Sigmoid colon (tissue), 4 donors: Measurements from ENCODE around the gene FTCDNL1.

Experiments
- EP300 ChIP-seq, 4 donors: sonication (generic); formaldehyde crosslinking; IDR thresholded peaks; one replicate each; pipeline ENCODE4 v1.6.1; 2017; ENCODE audit warnings: antibody characterized with exemption in 4 of 4
- POLR2A ChIP-seq, 2 donors: fragments of 450-650 bp; IDR thresholded peaks; one replicate each; pipeline ENCODE4 v1.6.1; 2016; ENCODE audit warnings: antibody characterized with exemption in 2 of 2, mild to moderate bottlenecking in 2 of 2, moderate library complexity in 2 of 2
- POLR2AphosphoS5 ChIP-seq, 4 donors: sonication (generic); formaldehyde crosslinking; IDR thresholded peaks; one replicate each; pipeline ENCODE4 v1.6.1; 2017; ENCODE audit warnings: antibody characterized with exemption in 4 of 4
- TF ChIP-seq, protein P1 (sequence below), 4 experiments: fragments of 450-650 bp in 3 of 4; fragments of 200-600 bp in 1 of 4; IDR thresholded peaks; one replicate each; pipeline ENCODE4 v1.5.1; 2016 to 2019; ENCODE audit warnings: antibody characterized with exemption in 4 of 4, mild to moderate bottlenecking in 3 of 4, moderate library complexity in 2 of 4

DNA sequence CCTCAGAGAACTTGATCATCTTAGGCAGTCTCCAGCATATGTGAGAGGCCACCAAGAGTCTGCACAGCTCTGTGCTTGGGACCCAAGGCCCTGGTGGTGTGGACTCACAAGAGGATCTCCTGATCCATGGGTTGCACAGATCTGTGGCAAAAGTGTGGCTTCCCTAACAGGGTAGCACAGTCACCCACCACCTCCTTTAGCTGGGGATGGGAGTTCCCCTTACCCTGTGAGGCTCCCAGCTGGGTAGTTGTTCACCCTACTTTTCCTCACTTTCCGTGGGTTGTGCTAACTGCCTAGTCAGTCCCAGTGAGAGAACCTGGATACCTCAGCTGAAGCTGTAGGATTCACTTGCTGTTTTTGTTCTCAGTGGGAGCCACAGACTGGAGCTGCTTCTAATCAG lies 123.7 kb downstream of the FTCDNL1 start:
- TF ChIP-seq, protein P1, sequence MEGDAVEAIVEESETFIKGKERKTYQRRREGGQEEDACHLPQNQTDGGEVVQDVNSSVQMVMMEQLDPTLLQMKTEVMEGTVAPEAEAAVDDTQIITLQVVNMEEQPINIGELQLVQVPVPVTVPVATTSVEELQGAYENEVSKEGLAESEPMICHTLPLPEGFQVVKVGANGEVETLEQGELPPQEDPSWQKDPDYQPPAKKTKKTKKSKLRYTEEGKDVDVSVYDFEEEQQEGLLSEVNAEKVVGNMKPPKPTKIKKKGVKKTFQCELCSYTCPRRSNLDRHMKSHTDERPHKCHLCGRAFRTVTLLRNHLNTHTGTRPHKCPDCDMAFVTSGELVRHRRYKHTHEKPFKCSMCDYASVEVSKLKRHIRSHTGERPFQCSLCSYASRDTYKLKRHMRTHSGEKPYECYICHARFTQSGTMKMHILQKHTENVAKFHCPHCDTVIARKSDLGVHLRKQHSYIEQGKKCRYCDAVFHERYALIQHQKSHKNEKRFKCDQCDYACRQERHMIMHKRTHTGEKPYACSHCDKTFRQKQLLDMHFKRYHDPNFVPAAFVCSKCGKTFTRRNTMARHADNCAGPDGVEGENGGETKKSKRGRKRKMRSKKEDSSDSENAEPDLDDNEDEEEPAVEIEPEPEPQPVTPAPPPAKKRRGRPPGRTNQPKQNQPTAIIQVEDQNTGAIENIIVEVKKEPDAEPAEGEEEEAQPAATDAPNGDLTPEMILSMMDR (IDR thresholded peaks at IDR 0.05), result no peak
- TF ChIP-seq EP300 (IDR thresholded peaks at IDR 0.05) (no peak), POLR2AphosphoS5 (IDR thresholded peaks at IDR 0.05) (no peak), POLR2A (IDR thresholded peaks at IDR 0.05) (no peak)
